ENCODE results near the gene SGMS1. TPM values are rescaled to one million over a fixed set of nuclear protein-coding genes. Genes with fewer than 3 reads are reported as not detected.

Gene SGMS1
- total and polyA plus RNA-seq, 5 donors: 12.0 to 26.0 (median 24.5) TPM

DNA sequence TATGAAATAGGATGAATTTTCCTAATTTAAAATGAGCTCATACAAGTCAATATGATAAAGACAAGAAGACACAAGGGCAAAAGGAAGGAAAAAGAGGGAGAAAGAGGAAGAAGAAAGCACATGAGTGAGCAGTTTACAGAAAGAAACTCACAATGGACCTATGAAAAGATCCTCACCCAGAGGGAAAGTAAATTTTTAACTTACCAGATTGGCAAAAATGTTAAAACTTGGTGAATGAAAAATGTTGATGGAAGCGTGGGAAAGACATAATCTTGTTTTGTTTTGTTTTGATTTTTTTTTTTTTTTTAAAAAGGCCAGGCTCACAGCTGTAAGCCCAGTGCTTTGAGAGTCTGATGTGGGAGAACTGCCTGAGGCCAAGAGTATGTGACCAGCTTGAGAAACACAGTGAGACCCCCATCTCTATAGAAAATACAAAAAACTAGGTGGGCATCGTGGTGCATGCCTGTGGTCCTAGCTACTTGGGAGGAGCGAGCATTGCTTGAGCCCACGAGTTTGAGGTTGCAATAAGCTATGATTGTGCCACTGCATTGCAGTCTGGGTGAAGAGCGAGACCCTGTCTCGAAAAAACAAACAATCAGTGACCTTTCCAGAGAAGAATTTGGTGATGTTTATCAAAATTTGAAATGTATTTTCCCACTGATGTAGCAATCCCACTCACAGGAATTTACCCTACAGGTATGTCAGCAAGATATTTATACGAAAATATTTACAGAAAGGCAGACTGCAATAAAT is 219.6 kb downstream of the SGMS1 start:
- ATAC-seq: no peak
- DNase-seq: no peak
- Histone ChIP-seq H3K4me1 (ENCODE audit: control insufficient read depth, insufficient read depth, low read length) (no peaks in the 10 kb centered on the region), H3K27ac (ENCODE audit: low read length) (no peak overlapping the region), H3K9me3 (ENCODE audit: control insufficient read depth, low read length) (no peaks in the 10 kb centered on the region), H3K4me3 (ENCODE audit: low read length) (no peak overlapping the region), H3K27me3 (ENCODE audit: control insufficient read depth, insufficient read depth) (no peaks in the 10 kb centered on the region)
- intact Hi-C loops (cut with DNase I): no loop called here
- 76% methylated on average over 7 of the region's 7 CpGs for WGBS

DNA sequence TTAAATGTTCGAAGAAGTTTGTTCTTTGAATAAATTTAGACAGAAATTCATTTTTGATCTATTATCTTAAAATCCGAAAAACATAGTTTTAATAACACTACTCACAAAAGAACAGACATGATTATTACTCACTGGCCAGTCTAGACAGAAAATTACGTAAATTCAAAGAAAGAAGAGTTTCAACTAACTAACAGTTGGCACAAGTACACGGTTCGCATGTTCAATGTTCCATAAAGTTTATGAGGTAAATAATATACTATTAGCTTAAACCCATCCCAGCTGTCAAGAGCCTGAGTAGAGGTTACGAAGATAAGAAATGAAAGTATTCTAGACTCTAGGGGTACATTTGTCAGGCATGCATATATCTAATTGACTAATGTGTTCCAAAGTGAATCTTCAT is 220.7 kb downstream of the SGMS1 start:
- WGBS: 96% methylated on average over 6 of the region's 6 CpGs

DNA sequence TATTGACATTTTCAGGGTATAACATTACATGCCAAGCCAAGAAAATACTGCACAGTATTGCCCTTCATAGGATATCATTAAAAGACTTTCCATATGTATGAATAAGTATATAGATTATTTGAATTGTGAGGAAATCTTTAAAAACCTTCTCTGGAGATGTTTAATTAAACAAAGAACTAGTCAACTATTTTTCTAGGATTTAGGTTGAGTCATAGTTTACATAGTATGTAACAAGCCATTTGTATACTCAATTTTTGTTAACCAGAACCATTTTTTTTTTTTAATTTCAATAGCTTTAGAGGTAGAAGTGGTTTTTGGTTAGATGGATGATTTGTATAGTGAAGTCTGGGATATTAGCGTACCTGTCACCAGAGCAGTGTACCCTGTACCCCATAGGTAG is 221.3 kb downstream of the SGMS1 start:
- Histone ChIP-seq H3K27ac (ENCODE audit: low read length) (no peak overlapping the region), H3K4me3 (ENCODE audit: low read length) (no peak overlapping the region), H3K9me3 (ENCODE audit: control insufficient read depth, low read length) (no peaks in the 10 kb centered on the region), H3K27me3 (ENCODE audit: control insufficient read depth, insufficient read depth) (no peaks in the 10 kb centered on the region), H3K4me1 (ENCODE audit: control insufficient read depth, insufficient read depth, low read length) (no peaks in the 10 kb centered on the region)
- intact Hi-C loops (cut with DNase I): no loop called here
- WGBS: 98% methylated on average over 1 of the region's 1 CpG
- no peak for DNase-seq
- no peak for ATAC-seq

More for the DNA sequence above, 220.7 kb downstream of the SGMS1 start:
- intact Hi-C loops (cut with DNase I): no loop called here
- no peaks in the 10 kb centered on the region for H3K9me3 ChIP-seq (ENCODE audit: control insufficient read depth, low read length)
- no peak overlapping the region for H3K27ac ChIP-seq (ENCODE audit: low read length)
- H3K4me1 ChIP-seq (ENCODE audit: control insufficient read depth, insufficient read depth, low read length): no peaks in the 10 kb centered on the region
- no peaks in the 10 kb centered on the region for H3K27me3 ChIP-seq (ENCODE audit: control insufficient read depth, insufficient read depth)
- ATAC-seq: no peak
- no peak for DNase-seq
- H3K4me3 ChIP-seq (ENCODE audit: low read length): no peak overlapping the region

DNA sequence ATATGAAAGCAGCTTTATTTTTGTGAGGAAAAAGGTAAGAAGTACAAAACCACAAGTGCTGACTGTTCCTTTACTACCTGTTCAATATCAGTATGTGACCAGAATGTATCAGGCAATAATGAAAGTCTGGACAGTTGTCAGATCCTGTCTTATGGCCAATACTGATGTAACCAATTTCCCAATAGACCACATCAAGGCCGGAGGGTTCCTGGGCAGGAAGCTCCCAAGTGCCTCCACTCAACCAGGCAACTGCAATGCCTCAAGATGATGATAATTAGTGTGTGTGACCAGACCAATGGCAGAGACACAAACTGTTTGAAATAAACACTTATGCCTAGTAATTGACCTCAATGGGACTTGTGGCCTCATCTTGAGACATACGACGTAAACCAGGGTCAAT is 223.1 kb downstream of the SGMS1 start:
- intact Hi-C loops (cut with DNase I): no loop called here
- H3K9me3 ChIP-seq (ENCODE audit: control insufficient read depth, low read length): no peaks in the 10 kb centered on the region
- H3K4me3 ChIP-seq (ENCODE audit: low read length): no peak overlapping the region
- no peaks in the 10 kb centered on the region for H3K27me3 ChIP-seq (ENCODE audit: control insufficient read depth, insufficient read depth)
- WGBS: 72% methylated on average over 3 of the region's 3 CpGs
- DNase-seq: no peak
- ATAC-seq: no peak
- H3K27ac ChIP-seq (ENCODE audit: low read length): no peak overlapping the region
- H3K4me1 ChIP-seq (ENCODE audit: control insufficient read depth, insufficient read depth, low read length): peaks cover 4% of the 10 kb centered on the region

DNA sequence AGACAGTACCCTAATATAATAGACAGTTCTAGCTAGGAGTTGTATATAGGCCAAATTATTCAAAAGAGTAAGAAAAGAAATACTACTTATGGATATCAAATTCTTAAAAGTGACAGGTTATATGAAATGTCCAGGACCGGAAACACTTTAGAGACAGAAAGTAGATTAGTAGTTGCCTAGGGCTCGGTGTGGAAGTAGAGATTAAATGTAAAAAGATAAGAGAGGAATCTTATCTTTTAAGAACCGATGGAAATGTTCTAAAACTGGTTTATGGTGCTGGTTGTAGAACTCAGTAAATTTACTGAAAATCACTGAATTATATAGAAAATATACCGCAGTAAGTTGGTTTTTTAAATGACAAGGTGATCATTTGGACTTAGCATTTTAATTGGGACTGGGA is 224.9 kb downstream of the SGMS1 start:
- DNase-seq (no peak), ATAC-seq (no peak)
- WGBS: 41% methylated on average over 4 of the region's 4 CpGs
- Histone ChIP-seq H3K9me3 (ENCODE audit: control insufficient read depth, low read length) (no peaks in the 10 kb centered on the region), H3K4me3 (ENCODE audit: low read length) (no peak overlapping the region), H3K27ac (ENCODE audit: low read length) (no peak overlapping the region), H3K4me1 (ENCODE audit: control insufficient read depth, insufficient read depth, low read length) (peaks cover 4% of the 10 kb centered on the region), H3K27me3 (ENCODE audit: control insufficient read depth, insufficient read depth) (no peaks in the 10 kb centered on the region)
- intact Hi-C loops (cut with DNase I): no loop called here

DNA sequence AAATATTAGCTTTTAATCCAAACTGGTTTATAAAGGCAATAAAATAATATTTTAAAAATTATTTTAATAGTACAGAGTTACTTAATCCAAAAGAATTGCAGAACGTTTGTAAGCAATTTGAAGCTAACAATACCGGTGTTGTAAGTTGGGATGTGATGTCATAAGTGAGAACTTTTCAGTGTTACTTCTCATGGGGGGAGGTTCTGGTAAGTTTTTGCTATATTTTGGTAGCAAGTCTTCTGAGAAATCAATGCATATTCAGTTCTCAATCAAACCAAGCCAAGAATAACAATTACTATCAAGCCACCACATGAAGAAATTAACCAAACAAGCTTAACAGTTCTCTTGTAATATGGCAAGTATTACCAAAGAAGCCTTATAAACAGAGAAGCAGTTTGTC is 225.4 kb downstream of the SGMS1 start:
- intact Hi-C loops (cut with DNase I): no loop called here
- 22% methylated on average over 2 of the region's 2 CpGs for WGBS
- Histone ChIP-seq H3K9me3 (ENCODE audit: control insufficient read depth, low read length) (no peaks in the 10 kb centered on the region), H3K27me3 (ENCODE audit: control insufficient read depth, insufficient read depth) (no peaks in the 10 kb centered on the region), H3K4me1 (ENCODE audit: control insufficient read depth, insufficient read depth, low read length) (peaks cover 4% of the 10 kb centered on the region), H3K27ac (ENCODE audit: low read length) (no peak overlapping the region), H3K4me3 (ENCODE audit: low read length) (no peak overlapping the region)
- ATAC-seq (peak; percentile 32 to 50), DNase-seq (no peak)

DNA sequence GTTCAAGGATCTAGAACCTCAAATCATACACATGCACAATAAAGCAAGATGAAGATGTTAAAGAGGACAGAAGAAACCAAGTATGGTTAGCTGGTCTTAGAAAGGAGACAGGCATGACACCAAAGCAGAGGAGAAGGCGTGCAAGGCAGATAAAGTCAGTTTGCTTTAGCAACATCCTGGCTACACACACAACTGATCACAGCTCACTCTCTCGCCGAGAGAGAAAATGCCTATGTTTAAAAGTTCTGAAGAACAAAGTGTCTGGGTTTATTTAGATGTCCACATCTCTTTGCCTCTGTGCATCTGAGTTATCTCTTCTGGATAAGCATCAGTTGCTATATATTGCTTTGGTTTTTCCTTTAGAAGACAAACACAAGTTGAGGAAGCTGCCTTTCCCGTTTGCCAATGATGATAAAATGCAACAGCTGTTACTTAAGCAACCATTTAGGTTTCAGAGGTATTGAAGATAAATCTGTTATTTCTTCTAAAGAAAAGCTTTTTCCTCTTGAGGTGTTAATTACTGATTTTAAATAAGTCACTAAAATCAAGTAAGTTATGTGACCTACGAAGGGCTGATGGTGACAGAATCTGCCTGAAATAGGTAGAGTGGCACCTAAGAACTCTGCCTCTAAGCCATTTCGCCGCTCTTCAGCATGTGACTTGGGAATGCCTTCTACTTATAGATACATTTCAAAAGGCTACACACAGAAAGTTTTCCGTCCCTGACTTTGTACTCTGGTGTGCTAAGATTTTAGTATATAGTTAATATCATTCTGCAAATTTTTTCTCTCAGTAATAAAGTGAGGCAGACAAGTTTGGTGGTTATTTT is 226.2 kb downstream of the SGMS1 start:
- WGBS: 52% methylated on average over 8 of the region's 8 CpGs
- H3K9me3 ChIP-seq (ENCODE audit: control insufficient read depth, low read length): no peaks in the 10 kb centered on the region
- peaks cover 4% of the 10 kb centered on the region for H3K4me1 ChIP-seq (ENCODE audit: control insufficient read depth, insufficient read depth, low read length)
- intact Hi-C loops (cut with DNase I): no loop called here
- no peak overlapping the region for H3K27ac ChIP-seq (ENCODE audit: low read length)
- H3K27me3 ChIP-seq (ENCODE audit: control insufficient read depth, insufficient read depth): no peaks in the 10 kb centered on the region
- DNase-seq (no peak), ATAC-seq (peak; percentile 47 to 57)
- H3K4me3 ChIP-seq (ENCODE audit: low read length): no peak overlapping the region

DNA sequence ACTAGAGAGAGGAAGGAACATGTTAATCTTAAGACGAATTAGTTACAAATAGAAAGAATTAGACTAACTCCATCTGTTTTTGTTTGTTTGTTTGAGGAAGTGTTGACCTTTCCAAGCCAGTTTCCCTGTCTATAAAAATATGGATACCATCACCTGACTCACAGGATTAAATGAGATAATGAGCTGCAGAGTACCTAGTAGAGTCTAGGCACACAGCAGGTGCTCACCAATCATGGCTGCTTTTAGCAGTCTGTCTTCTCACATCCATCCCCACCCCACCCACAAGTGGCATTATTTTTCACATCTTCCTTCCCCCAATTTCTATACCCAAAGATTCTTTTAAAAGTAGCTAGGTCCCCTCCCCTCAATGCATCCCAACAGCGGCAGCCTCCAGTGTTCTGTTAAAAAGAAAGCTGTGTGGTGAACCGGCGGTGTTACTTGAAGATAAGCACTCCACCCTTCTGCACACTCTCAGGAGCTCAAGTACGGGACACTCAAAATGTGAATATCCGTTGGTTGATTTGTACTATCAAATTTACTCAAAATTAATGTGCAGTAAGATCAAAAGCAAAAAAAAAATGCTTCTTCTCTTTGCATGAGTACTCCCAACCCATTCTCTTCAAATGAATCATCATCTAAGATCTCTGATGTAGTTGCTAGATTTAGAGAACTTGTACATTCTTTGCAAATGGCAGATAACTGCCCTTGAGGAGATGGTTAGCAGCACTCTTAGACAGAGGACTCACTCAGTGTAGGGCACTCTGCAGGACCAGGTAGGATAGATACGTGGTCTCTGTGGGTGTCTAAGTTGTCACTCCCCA is 227.1 kb downstream of the SGMS1 start:
- 65% methylated on average over 7 of the region's 7 CpGs for WGBS
- H3K9me3 ChIP-seq (ENCODE audit: control insufficient read depth, low read length): no peaks in the 10 kb centered on the region
- ATAC-seq: peak; percentile 13 to 17
- no peak for DNase-seq
- peaks cover 4% of the 10 kb centered on the region for H3K4me1 ChIP-seq (ENCODE audit: control insufficient read depth, insufficient read depth, low read length)
- H3K4me3 ChIP-seq (ENCODE audit: low read length): no peak overlapping the region
- H3K27me3 ChIP-seq (ENCODE audit: control insufficient read depth, insufficient read depth): no peaks in the 10 kb centered on the region
- no peak overlapping the region for H3K27ac ChIP-seq (ENCODE audit: low read length)
- intact Hi-C loops (cut with DNase I): no loop called here

DNA sequence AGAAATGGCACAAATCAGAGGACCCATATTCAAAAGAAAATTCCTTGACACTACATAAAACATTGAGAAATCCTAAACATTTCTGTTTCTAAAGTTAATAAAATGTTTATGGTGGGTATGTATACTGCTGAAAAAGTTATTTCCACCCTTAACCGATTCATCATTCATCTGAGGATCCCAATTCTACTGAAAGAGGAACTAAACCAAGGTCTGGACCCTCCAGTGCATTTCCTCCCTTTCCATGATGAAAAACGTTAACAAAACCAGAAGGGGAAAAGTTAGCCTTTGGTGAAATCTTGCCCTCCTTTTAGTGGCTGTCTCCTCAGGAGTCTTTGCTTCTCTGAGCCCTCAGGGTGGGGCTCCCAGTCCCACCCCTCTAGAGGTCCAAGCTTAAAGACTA is 227.9 kb downstream of the SGMS1 start:
- Histone ChIP-seq H3K4me3 (ENCODE audit: low read length) (no peak overlapping the region), H3K4me1 (ENCODE audit: control insufficient read depth, insufficient read depth, low read length) (peaks cover 4% of the 10 kb centered on the region), H3K27me3 (ENCODE audit: control insufficient read depth, insufficient read depth) (no peaks in the 10 kb centered on the region), H3K27ac (ENCODE audit: low read length) (no peak overlapping the region), H3K9me3 (ENCODE audit: control insufficient read depth, low read length) (no peaks in the 10 kb centered on the region)
- intact Hi-C loops (cut with DNase I): no loop called here
- no peak for ATAC-seq
- WGBS: 75% methylated on average over 2 of the region's 2 CpGs
- DNase-seq: no peak

DNA sequence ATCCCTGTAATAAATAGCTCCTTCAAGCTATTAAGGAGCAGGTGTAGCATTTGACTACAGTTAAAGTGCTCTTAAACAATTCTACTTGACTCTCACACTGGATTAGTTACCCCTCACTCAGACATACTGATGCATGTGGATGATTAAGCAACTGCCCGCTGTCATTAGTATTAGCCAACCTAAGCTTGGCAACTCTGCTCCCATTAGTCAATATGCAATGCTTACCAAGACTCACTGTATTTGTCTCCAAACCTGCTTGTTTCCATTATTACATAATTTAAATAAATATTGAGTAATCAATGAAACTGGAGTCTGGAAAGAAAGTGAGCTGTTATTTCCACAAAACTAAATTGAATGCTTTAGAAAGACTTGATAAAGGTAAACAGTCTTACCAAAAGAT is 228.5 kb downstream of the SGMS1 start:
- H3K27me3 ChIP-seq (ENCODE audit: control insufficient read depth, insufficient read depth): no peaks in the 10 kb centered on the region
- no peaks in the 10 kb centered on the region for H3K9me3 ChIP-seq (ENCODE audit: control insufficient read depth, low read length)
- peaks cover 4% of the 10 kb centered on the region for H3K4me1 ChIP-seq (ENCODE audit: control insufficient read depth, insufficient read depth, low read length)
- no peak overlapping the region for H3K27ac ChIP-seq (ENCODE audit: low read length)
- 89% methylated on average over 1 of the region's 1 CpG for WGBS
- DNase-seq (no peak), ATAC-seq (peak; percentile 31 to 32)
- intact Hi-C loops (cut with DNase I): no loop called here
- H3K4me3 ChIP-seq (ENCODE audit: low read length): no peak overlapping the region

DNA sequence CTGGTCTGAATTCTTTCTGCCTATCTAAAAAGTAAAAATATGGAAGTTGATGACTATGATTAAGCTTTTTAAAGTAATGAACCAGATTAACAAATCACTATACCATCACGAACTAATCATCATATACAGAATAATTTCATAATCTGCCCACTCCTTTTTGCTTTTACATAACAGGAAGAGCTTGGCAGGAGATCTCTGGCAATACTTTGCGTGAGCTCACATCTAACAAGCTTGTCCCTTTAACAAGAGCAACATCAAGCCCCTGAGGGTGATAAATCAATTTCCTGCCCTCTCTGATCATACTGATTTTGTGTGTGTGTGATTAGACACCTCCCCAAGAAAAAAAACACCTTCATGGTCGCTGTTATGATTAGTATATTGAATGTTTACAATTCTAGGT is 228.9 kb downstream of the SGMS1 start:
- WGBS: 52% methylated on average over 3 of the region's 3 CpGs
- H3K9me3 ChIP-seq (ENCODE audit: control insufficient read depth, low read length): no peaks in the 10 kb centered on the region
- intact Hi-C loops (cut with DNase I): no loop called here
- ATAC-seq (no peak), DNase-seq (no peak)
- peaks cover 4% of the 10 kb centered on the region for H3K4me1 ChIP-seq (ENCODE audit: control insufficient read depth, insufficient read depth, low read length)
- no peak overlapping the region for H3K4me3 ChIP-seq (ENCODE audit: low read length)
- H3K27me3 ChIP-seq (ENCODE audit: control insufficient read depth, insufficient read depth): no peaks in the 10 kb centered on the region
- no peak overlapping the region for H3K27ac ChIP-seq (ENCODE audit: low read length)

Data from right cardiac atrium (tissue), 5 donors.